Measurements from ENCODE around the gene MACROD2.

Gene MACROD2

DNA sequence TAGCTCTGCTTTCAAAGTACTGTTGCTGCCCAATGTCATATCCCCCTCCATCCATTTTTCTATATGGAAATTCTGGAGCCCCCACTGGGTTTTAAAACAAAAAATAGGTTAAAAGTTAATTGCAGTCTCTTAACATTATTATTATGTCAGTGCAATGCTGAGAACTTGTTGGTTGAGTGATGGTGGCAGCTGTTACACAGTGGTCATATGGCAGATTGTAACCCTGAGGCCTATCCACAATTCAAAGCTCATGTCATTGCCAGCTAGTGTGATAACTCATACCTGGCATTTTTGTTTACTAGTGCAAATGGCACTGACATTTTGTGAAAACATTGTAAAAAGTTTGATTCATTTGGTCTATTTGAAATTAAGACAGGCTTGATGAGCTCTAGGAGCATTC is 647.8 kb downstream of the MACROD2 start:
- no peak for DNase-seq (ENCODE audit: extremely low read depth, low read depth)
- TF ChIP-seq, protein P1, sequence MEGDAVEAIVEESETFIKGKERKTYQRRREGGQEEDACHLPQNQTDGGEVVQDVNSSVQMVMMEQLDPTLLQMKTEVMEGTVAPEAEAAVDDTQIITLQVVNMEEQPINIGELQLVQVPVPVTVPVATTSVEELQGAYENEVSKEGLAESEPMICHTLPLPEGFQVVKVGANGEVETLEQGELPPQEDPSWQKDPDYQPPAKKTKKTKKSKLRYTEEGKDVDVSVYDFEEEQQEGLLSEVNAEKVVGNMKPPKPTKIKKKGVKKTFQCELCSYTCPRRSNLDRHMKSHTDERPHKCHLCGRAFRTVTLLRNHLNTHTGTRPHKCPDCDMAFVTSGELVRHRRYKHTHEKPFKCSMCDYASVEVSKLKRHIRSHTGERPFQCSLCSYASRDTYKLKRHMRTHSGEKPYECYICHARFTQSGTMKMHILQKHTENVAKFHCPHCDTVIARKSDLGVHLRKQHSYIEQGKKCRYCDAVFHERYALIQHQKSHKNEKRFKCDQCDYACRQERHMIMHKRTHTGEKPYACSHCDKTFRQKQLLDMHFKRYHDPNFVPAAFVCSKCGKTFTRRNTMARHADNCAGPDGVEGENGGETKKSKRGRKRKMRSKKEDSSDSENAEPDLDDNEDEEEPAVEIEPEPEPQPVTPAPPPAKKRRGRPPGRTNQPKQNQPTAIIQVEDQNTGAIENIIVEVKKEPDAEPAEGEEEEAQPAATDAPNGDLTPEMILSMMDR (IDR thresholded peaks at IDR 0.05; ENCODE audit: low read depth, low read length), result no peak

DNA sequence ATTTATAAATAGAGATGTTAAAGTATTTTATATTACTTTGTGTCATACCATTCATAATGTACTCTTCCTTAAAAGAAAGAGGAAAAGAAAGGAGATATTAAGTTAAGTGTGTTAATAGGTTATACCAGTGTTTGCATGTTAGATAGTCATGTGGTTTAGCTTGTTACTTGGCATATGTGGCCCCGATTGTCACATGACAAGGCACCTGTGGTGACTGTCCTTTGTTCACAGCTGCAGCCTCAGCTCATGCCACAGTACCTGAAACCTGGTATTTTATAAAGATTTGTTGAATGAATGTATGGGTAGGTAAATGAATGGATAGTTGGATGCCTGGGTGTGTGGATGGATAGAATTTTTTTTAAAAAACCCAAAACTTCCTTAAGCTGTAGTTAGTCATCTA is 648.2 kb downstream of the MACROD2 start:
- TF ChIP-seq, protein P1 (IDR thresholded peaks at IDR 0.05; ENCODE audit: low read depth, low read length), result no peak
- DNase-seq (ENCODE audit: extremely low read depth, low read depth), result no peak

DNA sequence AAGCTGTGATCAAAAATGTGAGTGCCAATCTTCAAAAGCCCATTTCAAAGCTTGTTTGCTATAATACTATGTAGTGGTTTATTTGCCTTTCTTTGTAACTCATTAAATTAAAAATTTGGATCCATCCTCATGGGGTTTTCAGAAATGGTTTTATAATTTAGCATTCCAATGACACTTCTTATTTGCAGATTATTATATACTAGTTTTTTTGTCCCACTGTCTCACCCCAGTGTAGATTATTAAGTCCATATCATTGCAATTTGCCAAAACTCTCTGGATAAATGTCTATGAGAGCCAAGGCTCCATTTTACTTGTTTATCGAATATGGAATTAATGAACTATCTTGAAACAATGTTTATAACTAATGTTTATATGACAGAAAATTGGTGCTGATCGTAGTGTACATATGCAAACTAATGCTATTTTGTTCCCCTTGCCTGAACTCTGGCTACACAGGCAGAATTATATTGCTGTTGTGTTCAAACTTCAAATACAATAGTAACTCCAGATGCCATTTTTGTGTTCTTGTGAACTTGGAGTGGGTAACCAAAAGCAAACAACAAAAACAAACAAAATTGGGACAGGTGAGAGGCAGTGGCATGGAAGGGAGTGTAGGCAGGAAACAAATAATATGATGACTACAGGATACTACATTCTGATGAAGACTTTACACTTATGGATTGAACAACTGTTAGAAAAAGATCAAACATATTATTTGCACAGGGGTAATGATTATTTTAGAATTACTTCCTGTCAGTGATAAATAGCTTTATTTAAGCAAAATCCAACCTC is 649.2 kb downstream of the MACROD2 start:
- TF ChIP-seq, protein P1 (IDR thresholded peaks at IDR 0.05; ENCODE audit: low read depth, low read length), result no peak
- no peak for DNase-seq (ENCODE audit: extremely low read depth, low read depth)

DNA sequence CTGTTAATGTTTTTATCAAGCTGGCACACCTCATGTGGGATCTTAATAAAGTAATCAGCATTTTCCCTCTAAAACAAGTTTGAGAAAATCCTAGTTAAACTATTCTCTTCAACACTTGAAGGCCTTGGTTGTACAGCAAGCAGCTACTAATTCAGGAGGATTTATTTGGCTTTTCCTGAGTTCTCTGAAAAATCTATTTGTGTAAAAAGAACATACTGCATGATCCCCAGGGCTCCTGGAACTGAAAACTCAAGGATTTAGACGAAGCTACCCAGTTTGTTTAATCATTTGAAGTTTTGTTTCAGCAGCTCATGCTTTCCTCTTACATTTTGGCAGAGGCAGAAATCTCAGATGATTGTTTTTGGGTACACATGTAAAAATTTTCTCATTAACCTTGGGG is 651.7 kb downstream of the MACROD2 start:
- TF ChIP-seq, protein P1 (IDR thresholded peaks at IDR 0.05; ENCODE audit: low read depth, low read length), result no peak
- no peak for DNase-seq (ENCODE audit: extremely low read depth, low read depth)

- TF ChIP-seq, protein P1 (IDR thresholded peaks at IDR 0.05; ENCODE audit: low read depth, low read length), result no peak
These were observed 654.3 kb downstream of the MACROD2 start for GRCh38 chr20:14649662-14650061.

DNA sequence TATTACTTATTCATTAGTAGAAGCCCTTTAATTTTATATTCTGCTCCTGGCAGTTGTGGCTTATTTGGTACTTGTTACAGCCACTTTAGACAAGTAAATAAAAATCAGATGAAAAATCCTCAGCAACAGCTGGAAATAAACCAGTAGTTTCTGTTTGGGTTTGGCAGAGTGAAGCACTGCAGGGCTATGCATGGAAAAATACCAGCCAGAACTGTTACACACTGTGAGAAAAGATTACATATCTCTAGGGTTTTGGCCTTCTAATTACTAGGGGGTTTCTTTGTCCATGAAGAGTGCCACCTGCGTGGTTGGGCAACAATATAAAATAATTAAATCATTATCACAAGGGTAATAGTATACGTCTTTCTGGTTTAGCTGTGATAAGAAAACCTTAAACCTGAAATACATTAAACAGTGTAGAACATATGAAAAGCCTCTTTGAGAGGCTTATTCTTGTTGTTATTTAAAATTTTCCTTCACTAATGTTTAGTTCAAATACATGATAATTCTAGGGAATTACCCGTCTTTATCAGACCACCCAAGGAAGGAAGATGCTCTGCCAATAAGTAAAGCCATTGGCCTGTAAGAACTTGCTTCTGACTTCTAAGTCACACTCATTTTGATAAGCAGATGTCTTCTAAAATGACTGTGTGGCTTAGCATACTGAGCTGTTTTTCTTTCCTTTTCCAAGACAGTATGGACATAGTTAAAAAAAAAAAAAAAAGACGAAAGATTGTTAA is 662.1 kb downstream of the MACROD2 start:
- DNase-seq (ENCODE audit: extremely low read depth, low read depth), result no peak
- TF ChIP-seq, protein P1 (IDR thresholded peaks at IDR 0.05; ENCODE audit: low read depth, low read length), result no peak

More at GRCh38 chr20:14649662-14650061, 654.3 kb downstream of the MACROD2 start:
- no peak for DNase-seq (ENCODE audit: extremely low read depth, low read depth)

DNA sequence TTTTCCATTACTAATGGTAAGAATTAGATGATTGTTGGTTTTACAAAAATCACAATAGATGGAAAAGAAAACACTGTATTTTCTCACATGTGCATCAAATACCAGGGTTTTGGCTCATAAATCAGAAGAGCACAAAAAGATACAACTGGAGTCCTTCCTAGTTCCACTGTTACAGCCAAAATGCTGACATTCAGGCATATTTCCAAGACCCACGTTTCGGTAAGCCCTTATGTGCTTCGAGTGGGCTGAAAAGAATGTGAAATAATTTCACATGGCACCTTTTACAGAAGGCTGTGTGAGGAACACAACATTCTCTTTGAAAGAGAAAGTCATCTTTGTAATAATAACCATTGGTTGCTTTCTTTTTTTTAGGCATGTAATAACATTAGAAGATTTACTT is 668.8 kb downstream of the MACROD2 start:
- no peak for DNase-seq (ENCODE audit: extremely low read depth, low read depth)
- TF ChIP-seq, protein P1 (IDR thresholded peaks at IDR 0.05; ENCODE audit: low read depth, low read length), result no peak

Measured in AG09319 (cell line).